Neutrophil (primary cell): Measurements from ENCODE around the gene EEF1AKMT1.
A peak's percentile ranks its signal among the peaks of the same experiment; 100 is the strongest.

Experiments
- H3K27ac ChIP-seq: fragments of 200-600 bp; sonication (generic); 2 replicates; pipeline ENCODE4 v1.5.1; 2016; ENCODE audit warnings: mild to moderate bottlenecking, moderate library complexity
- H3K27me3 ChIP-seq: fragments of 200-600 bp; sonication (generic); 2 replicates; pipeline ENCODE4 v1.6.0; 2016; ENCODE audit warnings: mild to moderate bottlenecking
- H3K36me3 ChIP-seq: fragments of 200-600 bp; sonication (generic); 2 replicates; pipeline ENCODE4 v1.5.1; 2017
- H3K4me1 ChIP-seq, 2 experiments: fragments of 200-600 bp in 1 of 2; sonication (generic) in 1 of 2; 1 replicate in 1 of 2; 2 replicates in 1 of 2; pipeline versions ENCODE4 v1.5.1 to v1.6.1; 2013 to 2016; ENCODE audit warnings: low read depth in 1 of 2, low read length in 1 of 2, mild to moderate bottlenecking in 1 of 2, moderate library complexity in 1 of 2; ENCODE audit not compliant: control insufficient read depth in 1 of 2, insufficient read depth in 1 of 2
- H3K4me3 ChIP-seq, 2 experiments: fragments of 200-600 bp in 1 of 2; sonication (generic) in 1 of 2; 1 replicate in 1 of 2; 2 replicates in 1 of 2; pipeline ENCODE4 v1.5.1; 2013 to 2016; ENCODE audit warnings: low read depth in 1 of 2, low read length in 1 of 2, mild to moderate bottlenecking in 1 of 2, moderate library complexity in 1 of 2
- H3K9me3 ChIP-seq: fragments of 200-600 bp; sonication (generic); 2 replicates; pipeline ENCODE4 v1.5.1; 2016
- CTCF ChIP-seq: fragments of 200-600 bp; sonication (generic); IDR thresholded peaks from 2 replicates; pipeline ENCODE4 v1.5.1; 2016; ENCODE audit warnings: antibody characterized with exemption

EEF1AKMT1 gene

GRCh38 chr13:20773194-20774080 lies at the start of gene EEF1AKMT1:
TSS of gene EEF1AKMT1 (minus strand) at chr13:20773961. CDS start at chr13:20757598, 16,363 bp downstream.
- peak within 1 kb of the TSS; percentile 78 to 90 for H3K4me3 ChIP-seq
- no peaks in the 10 kb centered on the region for H3K36me3 ChIP-seq
- peak; percentile 24 for TF ChIP-seq CTCF
- H3K4me1 ChIP-seq, result peaks cover 11 to 16% of the 10 kb centered on the region in 2 experiments
- H3K27ac ChIP-seq, result peak within 1 kb of the TSS; percentile 79
- no peaks in the 10 kb centered on the region for H3K27me3 ChIP-seq
- H3K9me3 ChIP-seq, result no peaks in the 10 kb centered on the region

- Histone ChIP-seq H3K9me3 (no peaks in the 10 kb centered on the region), H3K4me1 (no peaks in the 10 kb centered on the region), H3K27ac (no peak overlapping the region), H3K4me3 (no peak overlapping the region), H3K27me3 (no peaks in the 10 kb centered on the region), H3K36me3 (peaks cover 7% of the 10 kb centered on the region)
- no peak for TF ChIP-seq CTCF
These were observed 49.3 kb upstream of the EEF1AKMT1 start for GRCh38 chr13:20823071-20823470.

GRCh38 chr13:20822406-20822805 lies 48.6 kb upstream of the EEF1AKMT1 start:
- no peaks in the 10 kb centered on the region for H3K27me3 ChIP-seq
- H3K4me1 ChIP-seq, result no peaks in the 10 kb centered on the region
- peaks cover 11% of the 10 kb centered on the region for H3K36me3 ChIP-seq
- no peak overlapping the region for H3K4me3 ChIP-seq
- no peak overlapping the region for H3K27ac ChIP-seq
- no peak for TF ChIP-seq CTCF
- H3K9me3 ChIP-seq, result no peaks in the 10 kb centered on the region

- Histone ChIP-seq H3K4me3 (no peak overlapping the region), H3K36me3 (peaks cover 11% of the 10 kb centered on the region), H3K27ac (no peak overlapping the region), H3K27me3 (no peaks in the 10 kb centered on the region), H3K4me1 (no peaks in the 10 kb centered on the region), H3K9me3 (no peaks in the 10 kb centered on the region)
- no peak for TF ChIP-seq CTCF
These were observed 46.0 kb upstream of the EEF1AKMT1 start for GRCh38 chr13:20819715-20820114.

- TF ChIP-seq CTCF, result no peak
- Histone ChIP-seq H3K36me3 (peaks cover 7% of the 10 kb centered on the region), H3K27me3 (no peaks in the 10 kb centered on the region), H3K9me3 (no peaks in the 10 kb centered on the region), H3K27ac (no peak overlapping the region), H3K4me1 (no peaks in the 10 kb centered on the region), H3K4me3 (no peak overlapping the region)
These were observed 41.7 kb upstream of the EEF1AKMT1 start for GRCh38 chr13:20815464-20815863.
